Measurements from ENCODE around the gene MED16. TPM values are rescaled to one million over a fixed set of nuclear protein-coding genes. Genes with fewer than 3 reads are reported as not detected.
"Not testable (repeated sequence)": the region's sequence is repeated elsewhere in the genome, so short reads cannot be mapped to it uniquely, and the experiment has no call there.

Gene MED16
- total RNA-seq, 1 experiment from 2014 or later, result 10.8 TPM

DNA sequence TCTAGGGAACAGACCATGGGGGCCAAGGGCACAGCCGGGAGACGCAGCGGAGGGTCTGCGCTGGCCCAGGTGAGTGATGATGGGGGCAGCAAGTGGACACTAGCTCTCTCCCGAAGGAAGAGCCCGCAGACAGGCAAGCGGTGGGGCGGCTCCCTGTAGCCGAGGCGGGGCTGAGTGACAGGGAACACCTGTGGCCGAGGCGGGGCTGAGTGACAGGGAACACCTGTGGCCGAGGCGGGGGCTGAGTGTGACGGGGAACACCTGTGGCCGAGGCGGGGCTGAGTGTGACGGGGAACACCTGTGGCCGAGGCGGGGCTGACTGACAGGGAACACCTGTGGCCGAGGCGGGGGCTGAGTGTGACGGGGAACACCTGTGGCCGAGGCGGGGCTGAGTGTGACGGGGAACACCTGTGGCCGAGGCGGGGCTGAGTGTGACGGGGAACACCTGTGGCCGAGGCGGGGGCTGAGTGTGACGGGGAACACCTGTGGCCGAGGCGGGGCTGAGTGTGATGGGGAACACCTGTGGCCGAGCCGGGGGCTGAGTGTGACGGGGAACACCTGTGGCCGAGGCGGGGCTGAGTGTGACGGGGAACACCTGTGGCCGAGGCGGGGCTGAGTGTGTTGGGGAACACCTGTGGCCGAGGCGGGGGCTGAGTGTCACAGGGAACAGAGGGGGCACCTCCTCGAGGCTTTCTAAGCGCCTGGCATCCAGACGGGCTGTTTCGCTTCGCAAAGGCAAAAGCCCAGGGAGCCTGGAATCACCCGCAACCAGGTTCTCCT is 1.4 kb downstream of the MED16 start:
- H3K27ac ChIP-seq (ENCODE audit: low read length); DNase-seq: not testable (repeated sequence)
- H3K4me2 ChIP-seq (ENCODE audit: low read depth, low read length, poor library complexity, severe bottlenecking), result peak overlapping the region; percentile 90

DNA sequence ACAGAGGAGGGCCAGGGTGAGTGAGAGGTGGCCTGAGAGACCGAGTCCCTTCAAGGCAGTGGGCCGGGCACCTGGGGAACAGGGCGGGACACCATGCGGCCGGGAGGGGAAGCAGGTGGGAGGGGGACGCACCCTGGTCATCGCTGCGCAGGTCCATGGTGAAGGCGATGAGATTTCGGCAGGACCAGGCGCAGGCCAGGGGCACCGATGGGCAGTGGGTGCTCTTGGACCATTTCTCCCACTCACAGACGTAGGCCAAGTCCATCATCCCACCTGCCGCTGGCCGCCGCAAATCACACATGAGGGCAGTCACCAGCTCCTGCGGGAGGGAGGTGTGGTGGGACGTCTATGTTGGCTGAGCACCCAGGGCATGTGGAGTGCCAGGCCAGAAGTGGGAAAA is 2.2 kb downstream of the MED16 start:
- Histone ChIP-seq H3K27me3 (ENCODE audit: low read length) (no peaks in the 10 kb centered on the region), H3K9me2 (replicated peaks; ENCODE audit: insufficient read depth, low read length) (no peaks in the 10 kb centered on the region), H3K36me3 (ENCODE audit: insufficient read depth, low read length) (0 out of 2 replicates have a peak, but pooled peaks cover 5% of the 10 kb centered on the region), H3K79me2 (ENCODE audit: low read length) (peaks cover 19% of the 10 kb centered on the region), H3K4me2 (ENCODE audit: low read depth, low read length, poor library complexity, severe bottlenecking) (no peak overlapping the region), H3K4me3 (ENCODE audit: low read length) (no peak overlapping the region), H4K20me1 (ENCODE audit: insufficient read depth, low read depth, low read length) (peaks cover 9% of the 10 kb centered on the region; the same call in 1 of the 2 replicates), H3K4me1 (ENCODE audit: low read length) (peaks cover 12% of the 10 kb centered on the region), H3K9me3 (ENCODE audit: low read length) (no peaks in the 10 kb centered on the region), H2AFZ (ENCODE audit: low read length) (no peak overlapping the region), H3K27ac (ENCODE audit: low read length) (no peak overlapping the region), H3K9ac (ENCODE audit: low read length) (no peak overlapping the region)
- DNase-seq, result no peak

More for the DNA sequence above, 1.4 kb downstream of the MED16 start:
- H3K9me2 ChIP-seq (replicated peaks; ENCODE audit: insufficient read depth, low read length); H3K9me3 ChIP-seq (ENCODE audit: low read length); H3K27me3 ChIP-seq (ENCODE audit: low read length); H3K36me3 ChIP-seq (ENCODE audit: insufficient read depth, low read length); H4K20me1 ChIP-seq (ENCODE audit: insufficient read depth, low read depth, low read length); H2AFZ ChIP-seq (ENCODE audit: low read length): not testable (repeated sequence)
- H3K9ac ChIP-seq (ENCODE audit: low read length), result peak overlapping the region; percentile 91
- H3K4me3 ChIP-seq (ENCODE audit: low read length), result peak overlapping the region; percentile 84
- peaks cover 19% of the 10 kb centered on the region for H3K79me2 ChIP-seq (ENCODE audit: low read length)
- peaks cover 12% of the 10 kb centered on the region for H3K4me1 ChIP-seq (ENCODE audit: low read length)

DNA sequence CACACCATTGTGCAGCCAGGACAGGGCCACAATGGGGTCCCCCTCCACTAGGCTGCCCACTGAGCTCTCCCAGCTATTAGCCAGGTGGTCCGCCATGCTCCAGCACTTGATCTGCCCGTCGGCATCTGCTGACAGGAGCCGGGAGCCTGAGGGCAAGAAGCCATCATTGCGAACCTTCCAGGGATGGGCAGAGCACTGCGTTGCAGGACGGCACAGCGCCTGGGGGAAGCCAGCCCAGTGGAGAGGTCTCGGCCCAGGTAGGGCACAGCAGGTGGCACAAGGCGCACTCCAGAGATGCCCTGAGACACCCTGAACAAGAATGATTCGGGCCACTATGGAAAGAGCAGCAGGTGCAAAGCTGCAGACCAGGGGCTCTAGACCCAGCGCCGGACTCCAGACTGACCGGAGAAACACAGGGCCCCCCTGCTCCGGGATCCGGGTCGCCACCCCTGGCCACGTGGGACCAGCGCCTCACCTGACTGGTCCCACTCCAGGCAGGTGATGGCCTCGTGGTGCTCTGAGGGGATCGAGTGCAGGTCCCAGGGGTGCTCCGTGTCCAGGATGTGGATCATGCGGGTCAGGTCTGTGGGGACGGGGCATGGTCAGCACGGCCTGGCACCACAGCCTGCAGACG is 3.2 kb downstream of the MED16 start:
- Histone ChIP-seq H2AFZ (ENCODE audit: low read length) (no peak overlapping the region), H3K9me2 (replicated peaks; ENCODE audit: insufficient read depth, low read length) (no peaks in the 10 kb centered on the region), H3K27ac (ENCODE audit: low read length) (no peak overlapping the region), H3K9me3 (ENCODE audit: low read length) (no peaks in the 10 kb centered on the region), H3K4me3 (ENCODE audit: low read length) (no peak overlapping the region), H3K4me2 (ENCODE audit: low read depth, low read length, poor library complexity, severe bottlenecking) (no peak overlapping the region), H4K20me1 (ENCODE audit: insufficient read depth, low read depth, low read length) (peaks cover 9% of the 10 kb centered on the region; the same call in 1 of the 2 replicates), H3K79me2 (ENCODE audit: low read length) (peaks cover 19% of the 10 kb centered on the region), H3K27me3 (ENCODE audit: low read length) (no peaks in the 10 kb centered on the region), H3K4me1 (ENCODE audit: low read length) (peaks cover 12% of the 10 kb centered on the region), H3K9ac (ENCODE audit: low read length) (no peak overlapping the region), H3K36me3 (ENCODE audit: insufficient read depth, low read length) (0 out of 2 replicates have a peak, but pooled peaks cover 5% of the 10 kb centered on the region)
- no peak for DNase-seq

DNA sequence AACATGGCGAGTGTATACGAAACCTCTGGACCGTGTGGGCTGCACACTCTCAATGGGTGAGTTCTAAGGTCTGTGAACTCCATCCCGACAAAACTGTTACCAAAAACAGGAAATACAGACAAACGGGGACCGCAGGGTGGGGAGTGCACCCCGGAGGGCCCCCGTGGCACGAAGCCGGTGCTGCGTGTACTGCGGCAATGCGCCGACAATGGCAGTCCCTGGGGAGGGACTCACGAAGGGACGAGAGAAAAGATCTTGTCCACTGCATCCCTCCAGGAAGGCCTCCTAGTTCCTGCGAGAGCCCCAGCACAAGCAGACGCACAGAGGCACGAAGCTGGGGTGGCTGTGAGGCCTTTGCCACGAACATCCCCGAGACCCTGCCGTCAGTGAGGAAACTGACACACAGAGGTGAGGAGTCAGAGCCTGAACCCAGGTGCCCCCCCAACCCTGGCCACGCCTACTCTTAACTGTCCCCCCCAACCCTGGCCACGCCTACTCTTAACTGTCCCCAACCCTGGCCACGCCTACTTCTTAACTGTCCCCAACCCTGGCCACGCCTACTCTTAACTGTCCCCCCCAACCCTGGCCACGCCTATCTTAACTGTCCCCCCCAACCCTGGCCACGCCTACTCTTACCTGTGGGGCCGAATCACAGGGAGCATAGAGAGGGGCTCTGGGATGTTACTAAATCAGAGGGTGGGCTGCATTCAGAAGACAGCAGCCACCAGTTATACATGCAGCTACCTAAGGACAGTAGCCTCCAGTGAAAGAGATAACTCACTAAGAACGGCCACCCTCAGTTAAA is 4.2 kb downstream of the MED16 start:
- Histone ChIP-seq H3K4me1 (ENCODE audit: low read length) (peaks cover 11% of the 10 kb centered on the region), H2AFZ (ENCODE audit: low read length) (no peak overlapping the region), H3K4me3 (ENCODE audit: low read length) (no peak overlapping the region), H3K9me3 (ENCODE audit: low read length) (no peaks in the 10 kb centered on the region), H3K36me3 (ENCODE audit: insufficient read depth, low read length) (0 out of 2 replicates have a peak, but pooled peaks cover 5% of the 10 kb centered on the region), H3K9ac (ENCODE audit: low read length) (no peak overlapping the region), H3K4me2 (ENCODE audit: low read depth, low read length, poor library complexity, severe bottlenecking) (no peak overlapping the region), H3K27me3 (ENCODE audit: low read length) (no peaks in the 10 kb centered on the region), H3K9me2 (replicated peaks; ENCODE audit: insufficient read depth, low read length) (no peaks in the 10 kb centered on the region), H4K20me1 (ENCODE audit: insufficient read depth, low read depth, low read length) (peaks cover 9% of the 10 kb centered on the region; the same call in 1 of the 2 replicates), H3K27ac (ENCODE audit: low read length) (no peak overlapping the region), H3K79me2 (ENCODE audit: low read length) (peaks cover 19% of the 10 kb centered on the region)
- DNase-seq, result peak; percentile 68

DNA sequence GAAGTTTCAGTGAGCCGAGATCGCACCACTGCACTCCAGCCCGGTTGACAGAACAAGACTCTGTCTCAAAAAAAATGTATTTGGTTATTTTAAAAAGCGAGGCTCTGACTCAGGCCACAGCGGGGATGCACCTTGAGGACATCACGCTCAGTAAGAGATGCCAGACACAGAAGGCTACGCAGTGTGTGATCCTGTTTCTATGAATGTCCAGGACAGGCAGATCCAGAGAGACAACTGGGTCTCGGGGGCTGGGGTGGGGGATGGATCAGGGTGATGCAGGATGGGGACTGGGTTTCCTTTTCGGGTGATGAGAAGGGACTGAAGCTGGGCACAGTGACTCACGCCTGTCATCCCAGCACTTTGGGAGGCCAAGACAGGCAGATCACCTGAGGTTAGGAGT is 5.4 kb downstream of the MED16 start:
- no peak overlapping the region for H3K9ac ChIP-seq (ENCODE audit: low read length)
- H3K4me1 ChIP-seq (ENCODE audit: low read length), result peaks cover 5% of the 10 kb centered on the region
- H3K36me3 ChIP-seq (ENCODE audit: insufficient read depth, low read length), result 0 out of 2 replicates have a peak, but pooled peaks cover 8% of the 10 kb centered on the region
- H3K27me3 ChIP-seq (ENCODE audit: low read length), result no peaks in the 10 kb centered on the region
- peaks cover 9% of the 10 kb centered on the region; the same call in 1 of the 2 replicates for H4K20me1 ChIP-seq (ENCODE audit: insufficient read depth, low read depth, low read length)
- H3K4me2 ChIP-seq (ENCODE audit: low read depth, low read length, poor library complexity, severe bottlenecking), result no peak overlapping the region
- no peaks in the 10 kb centered on the region for H3K9me2 ChIP-seq (replicated peaks; ENCODE audit: insufficient read depth, low read length)
- no peak for DNase-seq
- H3K4me3 ChIP-seq (ENCODE audit: low read length), result no peak overlapping the region
- no peaks in the 10 kb centered on the region for H3K9me3 ChIP-seq (ENCODE audit: low read length)
- H2AFZ ChIP-seq (ENCODE audit: low read length), result no peak overlapping the region
- H3K79me2 ChIP-seq (ENCODE audit: low read length), result peaks cover 19% of the 10 kb centered on the region
- H3K27ac ChIP-seq (ENCODE audit: low read length), result no peak overlapping the region

DNA sequence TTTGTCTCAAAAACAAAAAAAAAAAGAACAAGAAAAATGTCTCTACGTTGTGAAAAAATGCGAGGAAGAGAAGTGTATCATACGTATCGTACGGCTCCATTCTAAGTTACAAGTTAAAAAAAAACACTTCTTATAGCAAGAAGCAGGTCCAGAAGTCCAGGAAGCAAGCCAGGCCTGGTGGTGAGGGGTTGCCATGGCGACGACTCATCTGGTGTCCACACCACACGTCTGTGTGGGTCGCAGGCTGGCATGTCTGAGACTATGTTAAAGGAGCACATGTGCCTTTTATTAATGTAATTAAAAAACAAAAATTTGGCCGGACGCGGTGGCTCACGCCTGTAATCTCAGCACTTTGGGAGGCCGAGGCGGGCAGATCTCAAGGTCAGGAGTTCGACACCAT is 5.9 kb downstream of the MED16 start:
- Histone ChIP-seq H3K9me3 (ENCODE audit: low read length) (no peaks in the 10 kb centered on the region), H2AFZ (ENCODE audit: low read length) (no peak overlapping the region), H3K4me3 (ENCODE audit: low read length) (no peak overlapping the region), H3K79me2 (ENCODE audit: low read length) (peaks cover 14% of the 10 kb centered on the region), H3K36me3 (ENCODE audit: insufficient read depth, low read length) (0 out of 2 replicates have a peak, but pooled peaks cover 8% of the 10 kb centered on the region), H3K4me1 (ENCODE audit: low read length) (peaks cover 3% of the 10 kb centered on the region), H3K27ac (ENCODE audit: low read length) (no peak overlapping the region), H4K20me1 (ENCODE audit: insufficient read depth, low read depth, low read length) (peaks cover 7% of the 10 kb centered on the region; the same call in 1 of the 2 replicates), H3K9ac (ENCODE audit: low read length) (no peak overlapping the region), H3K9me2 (replicated peaks; ENCODE audit: insufficient read depth, low read length) (no peaks in the 10 kb centered on the region), H3K4me2 (ENCODE audit: low read depth, low read length, poor library complexity, severe bottlenecking) (no peak overlapping the region), H3K27me3 (ENCODE audit: low read length) (no peaks in the 10 kb centered on the region)
- DNase-seq, result no peak

DNA sequence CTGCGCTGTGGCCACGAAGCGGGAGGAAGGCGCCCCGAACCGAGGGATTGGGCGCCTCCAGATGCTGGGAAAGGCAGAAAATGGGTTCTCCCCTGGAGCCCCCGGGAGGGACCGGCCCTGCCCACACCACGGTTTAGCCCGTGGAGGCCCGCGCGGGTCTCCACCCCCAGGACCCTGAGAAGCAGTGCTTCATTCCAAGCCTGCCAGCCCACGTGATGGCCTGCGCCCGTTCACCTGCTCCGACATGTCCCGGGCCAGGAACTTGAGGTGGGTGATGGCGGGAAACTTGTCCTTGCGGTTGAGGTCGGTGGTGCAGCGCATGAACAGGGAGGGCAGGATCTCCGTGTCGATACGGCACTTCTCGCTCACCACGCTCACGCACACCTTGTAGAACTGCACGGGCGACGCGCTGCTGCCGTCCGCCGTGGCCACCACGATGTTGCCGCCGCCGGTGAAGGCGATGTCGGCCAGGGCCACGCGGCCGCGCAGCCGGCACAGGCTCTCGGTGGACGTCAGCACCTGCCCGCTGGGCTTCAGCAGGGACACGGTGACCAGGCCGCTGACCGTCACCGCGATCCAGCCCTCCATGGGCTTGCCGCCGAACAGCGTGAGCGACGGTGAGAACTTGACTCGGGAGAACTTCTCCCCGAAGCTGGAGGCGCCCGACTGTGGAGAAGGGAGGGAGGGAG is 7.3 kb downstream of the MED16 start:
- Histone ChIP-seq H3K27me3 (ENCODE audit: low read length) (no peaks in the 10 kb centered on the region), H3K9me3 (ENCODE audit: low read length) (no peaks in the 10 kb centered on the region), H3K9me2 (replicated peaks; ENCODE audit: insufficient read depth, low read length) (no peaks in the 10 kb centered on the region), H3K4me3 (ENCODE audit: low read length) (no peak overlapping the region), H4K20me1 (ENCODE audit: insufficient read depth, low read depth, low read length) (0 out of 2 replicates have a peak, but pooled peaks cover 6% of the 10 kb centered on the region), H3K36me3 (ENCODE audit: insufficient read depth, low read length) (0 out of 2 replicates have a peak, but pooled peaks cover 8% of the 10 kb centered on the region), H3K4me2 (ENCODE audit: low read depth, low read length, poor library complexity, severe bottlenecking) (no peak overlapping the region), H2AFZ (ENCODE audit: low read length) (no peak overlapping the region), H3K27ac (ENCODE audit: low read length) (no peak overlapping the region), H3K79me2 (ENCODE audit: low read length) (peaks cover 5% of the 10 kb centered on the region; the same call in 1 of the 2 replicates), H3K9ac (ENCODE audit: low read length) (no peak overlapping the region), H3K4me1 (ENCODE audit: low read length) (no peaks in the 10 kb centered on the region)
- DNase-seq, result no peak

Data from Karpas-422 (cell line).